MM.1S (cell line): ENCODE measurements around the gene RIPOR2.

Experiments
- CTCF ChIP-seq: fragments of 300-600 bp; sonication (generic); IDR thresholded peaks from 2 replicates; pipeline ENCODE4 v1.5.1; 2016; ENCODE audit warnings: antibody characterized with exemption, low read length, mixed read lengths
- EZH2phosphoT487 ChIP-seq: fragments of 300-600 bp; sonication (generic); IDR thresholded peaks from 2 replicates; pipeline ENCODE4 v1.6.1; 2018; ENCODE audit warnings: antibody characterized with exemption, low read length

GRCh38 chr6:24898676-24899075, 37.1 kb downstream of the RIPOR2 start:
- TF ChIP-seq EZH2phosphoT487 (no peak), CTCF (no peak)
